ENCODE data around the gene S100A7. TPM values are rescaled to one million over a fixed set of nuclear protein-coding genes. Genes with fewer than 3 reads are reported as not detected.

Gene S100A7
- total and polyA plus RNA-seq, 2 of the 8 experiments (the other 6 are each of a cell fraction or from before 2014, with no cell fraction given) = not detected

GRCh38 chr1:153506831-153507413 is 46.5 kb upstream of the S100A7 start:
- Histone ChIP-seq H2AK5ac (ENCODE audit: low read depth, low read length) (no peak overlapping the region), H3K4me1 (replicated peaks in 1 of 4; ENCODE audit: control insufficient read depth in 3 of 4, insufficient read depth in 4 of 4, low read length in 3 of 4) (peaks cover 0 to 2% (median 0%) of the 10 kb centered on the region in 4 experiments; a peak in 3 of 7 replicates), H4K20me1 (replicated peaks in 1 of 2; ENCODE audit: control insufficient read depth in 1 of 2, insufficient read depth in 2 of 2, low read length in 2 of 2) (no peaks in the 10 kb centered on the region), H3K56ac (replicated peaks; ENCODE audit: insufficient read length, low read depth, low read length) (no peak overlapping the region), H3K79me1 (ENCODE audit: low read depth, low read length) (no peaks in the 10 kb centered on the region), H3K27me3 (replicated peaks in 1 of 4; ENCODE audit: control insufficient read depth in 3 of 4, extremely low read depth in 1 of 4, insufficient read depth in 3 of 4, low read length in 3 of 4) (no peaks in the 10 kb centered on the region; a peak in 2 of 7 replicates), H4K91ac (replicated peaks; ENCODE audit: insufficient read length, low read length) (no peak overlapping the region), H2BK12ac (ENCODE audit: low read depth, low read length) (no peak overlapping the region), H3K79me2 (ENCODE audit: control insufficient read depth in 1 of 2, insufficient read depth in 2 of 2, low read length in 2 of 2) (no peaks in the 10 kb centered on the region), H3K23ac (ENCODE audit: insufficient read length) (no peak overlapping the region), H3K4me2 (ENCODE audit: insufficient read depth in 1 of 2, low read depth in 2 of 2, low read length in 2 of 2) (no peak overlapping the region), H3K4ac (replicated peaks; ENCODE audit: insufficient read length, low read depth, low read length) (no peak overlapping the region), H2BK20ac (ENCODE audit: low read length) (no peak overlapping the region), H2BK5ac (ENCODE audit: low read depth, low read length) (no peak overlapping the region), H3K27ac (ENCODE audit: low read depth, low read length) (no peak overlapping the region), H3K23me2 (ENCODE audit: low read depth, low read length) (no peaks in the 10 kb centered on the region), H3K18ac (ENCODE audit: extremely low read depth, low read length) (no peak overlapping the region), H4K5ac (ENCODE audit: insufficient read length, low read depth, low read length) (no peak overlapping the region), H2BK120ac (replicated peaks; ENCODE audit: low read depth, low read length) (no peak overlapping the region), H3K4me3 (ENCODE audit: extremely low read depth in 1 of 4, insufficient read depth in 2 of 4, low read depth in 3 of 4, low read length in 4 of 4) (no peak overlapping the region), H3K9me3 (ENCODE audit: insufficient read depth in 2 of 2, low read depth in 1 of 2, low read length in 1 of 2) (no peaks in the 10 kb centered on the region), H3K9ac (replicated peaks in 1 of 4; ENCODE audit: extremely low read depth in 1 of 4, low read depth in 3 of 4, low read length in 3 of 4) (no peak overlapping the region), H2BK15ac (ENCODE audit: low read length) (0 out of 2 replicates have a peak overlapping the region, but pooled peaks have one; percentile 18), H2AFZ (ENCODE audit: low read length) (no peak overlapping the region), H3K36me3 (ENCODE audit: control insufficient read depth in 2 of 4, insufficient read depth in 4 of 4, low read length in 3 of 4) (no peaks in the 10 kb centered on the region), H4K8ac (ENCODE audit: extremely low read depth, insufficient read depth, low read length) (peak overlapping the region; percentile 3), H3K14ac (ENCODE audit: insufficient read length) (no peak overlapping the region)
- CTCF ChIA-PET (ENCODE audit: partially characterized antibody) = interaction anchor here (0.8 to 5.3 kb wide), 9 partner anchors 9 to 154 kb away, joined by 3 to 55 read pairs (median 4); partner anchors contain the start of gene S100A14
- POLR2A ChIA-PET (ENCODE audit: partially characterized antibody) = no interaction called here
- DNase-seq (ENCODE audit: low read depth in 1 of 2, low spot score in 2 of 2) (no peak), FAIRE-seq (no peak)
- WGBS, 2 experiments (ENCODE audit: extremely low coverage in 1 of 2, insufficient coverage in 1 of 2, insufficient read length in 1 of 2, insufficient replicate concordance in 2 of 2, low coverage in 1 of 2, low lambda C conversion rate in 2 of 2, missing lambda C conversion rate in 1 of 2) = 72% methylated on average over 7 of the region's 7 CpGs; no CpG with 5 or more reads in 1 of the 2 experiments
- TF ChIP-seq ASH2L (IDR thresholded peaks at IDR 0.05; ENCODE audit: low read length) = no peak

All from H1 (cell line).